Measurements from ENCODE around the gene B4GALT6. TPM values are rescaled to one million over a fixed set of nuclear protein-coding genes. Genes with fewer than 3 reads are reported as not detected.
A peak's percentile ranks its signal among the peaks of the same experiment; 100 is the strongest.

The B4GALT6 gene
- total RNA-seq, 1 donor, result 2.2 TPM

- Histone ChIP-seq H3K9me3 (ENCODE audit: low read depth, low read length) (no peaks in the 10 kb centered on the region), H3K4me1 (ENCODE audit: insufficient read depth, low read length) (peaks cover 8% of the 10 kb centered on the region), H3K27me3 (ENCODE audit: insufficient read depth, low read length) (no peaks in the 10 kb centered on the region), H3K4me2 (ENCODE audit: insufficient read depth, low read length) (no peak overlapping the region), H3K27ac (ENCODE audit: low read depth, low read length) (no peak overlapping the region), H3K4me3 (ENCODE audit: insufficient read depth, low read length) (no peak overlapping the region), H3K79me2 (ENCODE audit: insufficient read depth, low read length) (no peaks in the 10 kb centered on the region), H2AFZ (ENCODE audit: low read length) (no peak overlapping the region), H3K36me3 (ENCODE audit: insufficient read depth, low read length) (no peaks in the 10 kb centered on the region), H4K20me1 (ENCODE audit: insufficient read depth, low read length) (no peaks in the 10 kb centered on the region)
- no peak for TF ChIP-seq CTCF (IDR thresholded peaks at IDR 0.05; ENCODE audit: extremely low read depth, low read depth, low read length)
- DNase-seq (ENCODE audit: insufficient read length, low spot score, missing footprints), result no peak
These were observed 14.8 kb downstream of the B4GALT6 start for GRCh38 chr18:31669541-31669940.

GRCh38 chr18:31667185-31667584 is 17.2 kb downstream of the B4GALT6 start:
- H2AFZ ChIP-seq (ENCODE audit: low read length), result no peak overlapping the region
- DNase-seq (ENCODE audit: insufficient read length, low spot score, missing footprints), result peak; percentile 61
- H3K9me3 ChIP-seq (ENCODE audit: low read depth, low read length), result no peaks in the 10 kb centered on the region
- no peaks in the 10 kb centered on the region for H3K79me2 ChIP-seq (ENCODE audit: insufficient read depth, low read length)
- H3K4me2 ChIP-seq (ENCODE audit: insufficient read depth, low read length), result no peak overlapping the region
- no peaks in the 10 kb centered on the region for H4K20me1 ChIP-seq (ENCODE audit: insufficient read depth, low read length)
- H3K4me1 ChIP-seq (ENCODE audit: insufficient read depth, low read length), result peaks cover 10% of the 10 kb centered on the region
- peak overlapping the region; percentile 6 for H3K4me3 ChIP-seq (ENCODE audit: insufficient read depth, low read length)
- H3K27ac ChIP-seq (ENCODE audit: low read depth, low read length), result no peak overlapping the region
- H3K27me3 ChIP-seq (ENCODE audit: insufficient read depth, low read length), result no peaks in the 10 kb centered on the region
- no peaks in the 10 kb centered on the region for H3K36me3 ChIP-seq (ENCODE audit: insufficient read depth, low read length)
- TF ChIP-seq CTCF (IDR thresholded peaks at IDR 0.05; ENCODE audit: extremely low read depth, low read depth, low read length), result no peak

- TF ChIP-seq CTCF (IDR thresholded peaks at IDR 0.05; ENCODE audit: extremely low read depth, low read depth, low read length), result no peak
- no peaks in the 10 kb centered on the region for H3K36me3 ChIP-seq (ENCODE audit: insufficient read depth, low read length)
- H2AFZ ChIP-seq (ENCODE audit: low read length), result no peak overlapping the region
- no peak overlapping the region for H3K4me2 ChIP-seq (ENCODE audit: insufficient read depth, low read length)
- H3K4me3 ChIP-seq (ENCODE audit: insufficient read depth, low read length), result no peak overlapping the region
- no peak for DNase-seq (ENCODE audit: insufficient read length, low spot score, missing footprints)
- no peak overlapping the region for H3K27ac ChIP-seq (ENCODE audit: low read depth, low read length)
- H3K79me2 ChIP-seq (ENCODE audit: insufficient read depth, low read length), result no peaks in the 10 kb centered on the region
- H3K9me3 ChIP-seq (ENCODE audit: low read depth, low read length), result no peaks in the 10 kb centered on the region
- H4K20me1 ChIP-seq (ENCODE audit: insufficient read depth, low read length), result no peaks in the 10 kb centered on the region
- no peaks in the 10 kb centered on the region for H3K27me3 ChIP-seq (ENCODE audit: insufficient read depth, low read length)
- H3K4me1 ChIP-seq (ENCODE audit: insufficient read depth, low read length), result peaks cover 19% of the 10 kb centered on the region
These were observed 18.3 kb downstream of the B4GALT6 start for GRCh38 chr18:31666055-31666454.

GRCh38 chr18:31664101-31664500 is 20.3 kb downstream of the B4GALT6 start:
- no peak overlapping the region for H2AFZ ChIP-seq (ENCODE audit: low read length)
- H3K27ac ChIP-seq (ENCODE audit: low read depth, low read length), result no peak overlapping the region
- H3K4me1 ChIP-seq (ENCODE audit: insufficient read depth, low read length), result peaks cover 19% of the 10 kb centered on the region
- no peaks in the 10 kb centered on the region for H3K36me3 ChIP-seq (ENCODE audit: insufficient read depth, low read length)
- no peaks in the 10 kb centered on the region for H4K20me1 ChIP-seq (ENCODE audit: insufficient read depth, low read length)
- H3K79me2 ChIP-seq (ENCODE audit: insufficient read depth, low read length), result no peaks in the 10 kb centered on the region
- no peaks in the 10 kb centered on the region for H3K9me3 ChIP-seq (ENCODE audit: low read depth, low read length)
- no peak overlapping the region for H3K4me2 ChIP-seq (ENCODE audit: insufficient read depth, low read length)
- H3K27me3 ChIP-seq (ENCODE audit: insufficient read depth, low read length), result no peaks in the 10 kb centered on the region
- no peak overlapping the region for H3K4me3 ChIP-seq (ENCODE audit: insufficient read depth, low read length)
- TF ChIP-seq CTCF (IDR thresholded peaks at IDR 0.05; ENCODE audit: extremely low read depth, low read depth, low read length), result no peak
- no peak for DNase-seq (ENCODE audit: insufficient read length, low spot score, missing footprints)

Measured in osteoblast (primary cell).